ENCODE data around the gene PALLD.

PALLD gene

DNA sequence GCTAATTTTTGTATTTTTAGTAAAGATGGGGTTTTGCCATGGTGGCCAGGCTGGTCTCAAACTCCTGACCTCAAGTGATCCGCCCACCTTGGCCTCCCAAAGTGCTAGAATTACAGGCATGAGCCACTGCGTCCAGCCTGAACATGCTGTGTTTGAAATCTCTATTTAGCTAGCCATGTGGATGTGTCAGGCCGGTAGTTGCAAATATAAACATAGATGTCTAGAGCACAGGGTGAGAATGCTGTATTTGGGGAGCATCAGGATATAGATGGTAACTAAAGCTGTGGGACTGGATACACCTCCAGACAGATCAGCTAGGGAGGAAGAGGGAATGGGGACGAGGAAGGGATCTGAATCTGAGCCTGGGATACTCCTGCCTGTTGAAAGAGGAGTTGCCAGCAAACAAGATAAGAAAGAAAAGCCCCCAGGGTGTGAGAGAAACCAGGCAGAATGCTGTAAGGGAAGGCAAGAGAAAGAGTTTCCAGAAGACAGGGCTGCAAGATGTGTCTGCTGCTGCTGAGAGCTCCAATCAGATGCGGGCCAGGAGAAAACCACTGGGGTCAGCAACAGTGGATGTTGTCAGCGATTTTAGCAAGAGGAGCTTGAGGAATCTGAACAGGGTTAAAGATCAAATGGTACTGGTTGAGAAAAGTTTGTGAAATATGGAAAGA is 177.4 kb downstream of the PALLD start:
- no peak for DNase-seq

DNA sequence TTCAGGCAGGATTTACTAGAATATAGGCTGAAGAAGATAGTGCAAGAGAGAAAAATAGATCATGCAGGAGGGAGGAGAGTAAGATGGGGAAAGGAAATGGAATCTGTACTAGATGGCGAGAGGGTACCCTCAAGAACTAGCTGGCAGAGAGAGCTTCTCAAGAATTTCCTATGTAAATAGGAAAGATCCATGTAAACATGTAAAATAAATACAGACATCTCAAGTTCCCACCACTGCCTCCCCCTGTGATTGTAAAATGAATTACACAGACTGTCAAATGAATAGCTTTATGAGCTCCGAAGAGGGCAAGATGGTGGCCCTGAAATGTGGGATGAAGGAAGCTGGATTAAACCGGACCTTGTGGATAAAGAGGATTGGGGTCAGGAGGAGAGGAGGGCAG is 178.0 kb downstream of the PALLD start:
- DNase-seq: no peak

DNA sequence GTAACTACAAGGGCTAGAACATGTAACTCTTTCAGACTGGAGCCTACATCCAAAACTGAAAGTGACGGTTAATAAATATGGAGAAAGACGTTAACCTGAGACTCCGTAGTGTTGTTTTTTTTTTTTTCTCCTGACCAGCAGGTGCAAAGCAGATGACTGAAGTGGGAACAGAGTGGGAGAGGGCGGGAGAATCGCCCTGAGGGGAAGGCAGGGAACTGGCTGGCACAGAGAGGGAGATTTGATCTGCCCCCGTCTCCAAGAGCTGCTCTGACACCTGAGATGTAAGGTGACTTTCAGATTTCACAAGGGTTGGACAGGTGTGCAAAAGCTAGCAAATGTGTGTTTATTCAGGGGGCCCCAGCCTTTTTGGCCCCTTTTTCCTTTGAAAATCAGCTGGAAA is 180.2 kb downstream of the PALLD start:
- DNase-seq: no peak

DNA sequence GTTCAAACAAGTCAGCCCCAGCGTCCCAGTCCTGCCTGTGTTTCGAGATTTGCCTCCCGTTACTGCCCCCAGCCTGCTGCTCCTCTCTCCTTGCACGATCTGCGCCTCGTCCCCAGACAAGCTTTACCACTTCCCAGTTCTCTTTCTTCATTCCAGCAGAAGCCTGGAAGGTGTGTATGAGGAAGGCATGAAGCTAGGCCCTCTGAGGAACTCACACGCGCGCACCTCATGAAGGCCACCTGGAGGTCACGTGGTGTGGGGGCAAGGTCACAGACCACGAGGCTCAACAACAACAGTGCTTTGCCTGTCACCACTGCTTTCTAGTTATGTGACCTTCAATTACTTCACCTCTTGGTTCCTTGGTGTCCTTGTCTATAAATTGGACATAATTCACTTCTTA is 181.0 kb downstream of the PALLD start:
- DNase-seq: no peak

DNA sequence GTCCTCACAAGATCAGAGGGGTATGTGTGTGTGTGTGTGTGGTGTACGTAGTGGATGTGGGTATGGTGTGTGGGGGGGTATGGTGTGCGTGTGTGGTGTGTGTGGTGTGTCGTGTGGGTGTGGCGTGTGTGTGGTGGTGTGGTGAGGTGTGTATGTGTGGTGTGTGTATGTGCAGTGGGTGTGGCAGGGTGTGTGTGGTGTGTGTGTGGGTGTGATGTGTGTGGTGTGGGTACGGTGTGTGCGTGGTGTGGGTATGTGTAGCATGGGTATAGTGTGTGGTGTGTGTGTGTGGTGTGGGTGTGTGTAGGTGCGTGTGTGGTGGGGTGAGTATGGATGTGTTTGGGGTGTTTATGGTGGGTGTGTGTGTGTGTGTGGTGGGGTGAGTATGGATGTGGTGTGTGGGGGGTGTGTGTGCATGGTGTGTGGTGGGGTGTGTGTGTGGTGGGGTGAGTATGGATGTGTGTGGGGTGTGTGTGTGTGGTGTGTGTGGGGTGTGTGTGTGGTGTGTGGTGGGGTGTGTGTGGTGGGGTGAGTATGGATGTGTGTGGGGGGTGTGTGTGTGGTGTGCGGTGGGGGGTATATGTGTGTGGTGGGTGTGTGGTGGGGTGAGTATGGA is 182.0 kb downstream of the PALLD start:
- DNase-seq: no peak

DNA sequence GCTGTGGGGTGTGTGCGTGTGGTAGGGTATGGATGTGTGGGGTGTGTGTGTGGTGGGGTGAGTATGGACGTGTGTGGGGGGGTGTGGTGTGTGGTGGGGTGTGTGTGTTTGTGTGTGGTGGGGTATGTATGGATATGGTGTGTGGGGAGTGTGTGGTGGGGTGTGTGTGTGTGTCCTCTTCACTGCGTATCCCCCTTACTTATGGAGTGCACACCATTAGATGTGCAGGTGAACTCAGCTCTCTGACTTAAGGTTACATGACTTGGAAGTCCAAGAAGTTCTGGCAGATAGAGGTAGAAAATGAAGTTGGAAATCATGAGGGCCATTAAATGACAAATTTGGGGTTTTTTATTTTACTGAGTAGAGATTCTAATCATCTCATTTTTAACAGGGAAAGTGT is 182.5 kb downstream of the PALLD start:
- DNase-seq: no peak

DNA sequence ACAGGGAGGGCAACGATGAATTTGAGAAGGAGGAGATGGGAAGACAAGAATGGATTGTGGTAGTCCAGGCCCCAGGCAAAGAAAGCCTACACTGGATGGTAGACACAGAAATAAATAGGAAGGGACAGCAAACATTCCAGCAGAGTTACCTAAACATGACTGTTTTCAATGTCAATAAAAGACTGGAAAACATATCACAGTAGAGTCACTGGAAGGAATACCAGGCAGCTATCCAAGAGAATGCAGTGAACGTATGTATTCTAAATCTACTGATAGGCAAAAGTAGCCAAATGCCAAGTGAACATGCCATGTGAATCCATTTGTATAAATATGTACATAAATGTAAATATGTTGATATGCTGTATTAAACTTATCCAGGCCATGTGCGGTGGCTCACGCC is 183.0 kb downstream of the PALLD start:
- no peak for DNase-seq

DNA sequence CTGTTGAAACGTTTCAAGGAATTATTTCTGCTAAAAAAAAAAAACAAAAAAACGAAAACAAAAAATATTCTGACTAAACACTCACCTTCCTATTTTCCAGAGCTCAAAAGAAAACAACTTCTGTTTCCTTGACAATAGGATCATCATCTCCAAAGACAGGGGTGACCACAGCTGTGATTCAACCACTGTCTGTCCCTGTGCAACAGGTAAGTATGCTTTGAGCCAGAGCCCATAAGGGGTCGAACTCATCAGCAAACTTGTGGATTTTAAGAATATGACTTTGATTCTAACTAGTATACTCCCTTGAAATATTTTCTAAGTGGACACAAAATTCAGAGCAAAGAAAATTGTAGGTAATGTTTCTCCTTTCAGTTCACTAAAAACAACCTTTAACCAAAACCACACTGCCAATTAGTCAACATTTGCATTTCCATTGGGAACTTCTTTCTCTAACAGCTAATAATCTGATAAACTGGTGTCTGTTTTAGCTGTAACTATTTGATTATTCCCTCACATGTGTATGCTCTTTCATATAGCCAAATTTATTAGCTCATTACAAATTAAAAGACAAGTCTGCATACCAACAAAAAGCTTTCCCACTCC is 186.1 kb downstream of the PALLD start:
- no peak for DNase-seq

DNA sequence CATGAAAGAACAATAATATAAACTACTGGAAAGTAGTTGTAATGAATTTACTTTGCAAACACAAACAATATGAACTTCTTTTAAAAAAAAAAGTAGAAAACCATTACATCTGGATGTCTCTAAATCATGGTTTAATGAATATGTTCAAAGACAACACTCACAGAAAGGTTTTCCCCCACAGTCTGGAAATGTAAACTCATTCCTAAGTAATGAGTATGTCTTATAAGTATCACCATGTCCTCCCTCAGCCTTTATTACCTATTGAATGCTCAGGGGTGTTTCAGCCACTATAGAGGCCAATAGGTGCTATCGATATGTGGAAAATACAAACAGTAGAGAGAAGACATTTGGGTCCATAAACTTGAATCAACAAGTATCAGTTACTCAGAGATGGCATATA is 186.7 kb downstream of the PALLD start:
- no peak for DNase-seq

DNA sequence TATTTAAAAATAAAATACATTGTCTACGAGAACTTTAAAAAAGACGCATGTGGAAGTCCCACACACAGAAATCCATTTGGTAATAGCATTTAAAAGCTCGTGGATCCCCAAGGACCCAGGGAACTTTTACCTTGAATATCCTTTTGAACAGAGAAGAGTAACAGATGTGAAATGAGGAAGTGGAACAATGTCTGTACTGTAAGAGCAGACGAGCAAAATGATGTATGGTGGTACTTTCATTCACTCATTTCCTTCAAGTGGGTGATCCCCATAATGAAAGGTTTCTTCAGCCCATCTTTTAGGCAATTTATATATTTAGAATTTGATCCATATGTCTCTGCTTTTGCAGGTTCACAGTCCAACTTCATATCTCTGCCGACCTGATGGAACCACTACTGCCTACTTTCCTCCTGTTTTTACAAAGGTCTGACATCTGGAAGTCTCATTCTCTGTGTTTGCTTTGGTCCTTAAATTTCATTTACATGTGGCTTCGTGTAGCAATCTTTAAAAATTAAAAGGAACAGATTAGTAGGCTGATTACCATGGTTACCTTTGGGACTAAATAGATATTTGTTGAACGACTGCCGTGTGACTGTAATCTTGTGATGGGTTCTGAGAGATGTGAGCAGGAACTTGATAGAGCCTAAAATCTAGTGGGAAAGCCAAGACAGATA is 188.4 kb downstream of the PALLD start:
- DNase-seq: no peak

DNA sequence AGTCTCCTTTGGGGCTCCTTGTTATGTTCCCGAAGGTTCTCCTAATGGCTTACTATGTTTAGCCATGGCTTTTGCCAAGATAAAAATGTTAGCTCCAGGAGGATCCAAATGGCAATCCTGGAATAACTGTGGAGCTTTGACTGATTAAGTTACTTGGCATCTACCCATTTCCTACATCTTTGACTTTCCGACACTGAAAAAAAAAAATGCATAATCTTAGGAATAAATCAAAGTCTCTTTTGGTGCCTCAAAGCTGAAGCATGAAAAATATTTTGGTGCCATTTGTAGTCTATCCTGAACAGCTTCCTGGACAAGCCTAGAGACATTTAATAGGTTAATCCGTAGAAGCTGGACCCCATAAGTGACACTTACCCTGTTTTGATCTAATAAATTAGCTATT is 191.7 kb downstream of the PALLD start:
- DNase-seq: no peak

DNA sequence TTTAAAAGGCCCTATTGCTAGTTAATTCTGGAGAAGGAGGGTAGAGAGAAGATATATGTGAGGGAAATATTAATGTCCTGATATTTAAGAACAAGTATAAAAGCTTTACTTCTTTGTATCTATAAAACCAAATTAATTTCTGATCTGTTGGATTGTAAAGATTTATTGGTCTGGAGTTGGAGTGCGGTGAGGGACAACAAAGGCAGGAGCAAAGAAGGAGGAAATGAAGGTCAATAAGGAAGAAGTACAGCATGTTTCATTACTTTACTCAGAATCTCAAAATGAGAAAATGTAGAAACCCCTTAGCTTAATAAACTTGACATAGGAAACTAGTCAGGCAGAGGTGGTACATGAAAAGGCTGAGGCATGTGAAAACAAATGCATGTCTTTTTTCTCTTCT is 192.9 kb downstream of the PALLD start:
- no peak for DNase-seq

DNA sequence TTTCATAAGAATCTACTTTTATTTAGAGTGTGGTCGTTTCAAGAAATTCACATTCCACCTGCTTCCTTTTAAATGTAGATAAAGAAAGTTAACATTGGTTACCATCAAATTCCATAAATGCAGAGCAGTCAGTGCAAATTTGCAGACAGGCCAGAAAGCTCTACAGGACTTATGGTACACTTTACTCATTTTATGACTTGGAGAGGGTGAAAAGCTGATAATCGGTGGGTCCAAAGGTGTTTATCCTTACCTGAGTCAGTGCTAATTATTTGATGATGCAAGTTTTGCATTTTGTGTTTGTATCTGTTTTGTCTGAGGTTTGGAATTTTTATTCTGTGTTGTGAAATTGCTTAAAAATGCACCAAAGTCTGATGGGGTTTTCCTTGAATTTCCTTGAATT is 193.3 kb downstream of the PALLD start:
- no peak for DNase-seq

DNA sequence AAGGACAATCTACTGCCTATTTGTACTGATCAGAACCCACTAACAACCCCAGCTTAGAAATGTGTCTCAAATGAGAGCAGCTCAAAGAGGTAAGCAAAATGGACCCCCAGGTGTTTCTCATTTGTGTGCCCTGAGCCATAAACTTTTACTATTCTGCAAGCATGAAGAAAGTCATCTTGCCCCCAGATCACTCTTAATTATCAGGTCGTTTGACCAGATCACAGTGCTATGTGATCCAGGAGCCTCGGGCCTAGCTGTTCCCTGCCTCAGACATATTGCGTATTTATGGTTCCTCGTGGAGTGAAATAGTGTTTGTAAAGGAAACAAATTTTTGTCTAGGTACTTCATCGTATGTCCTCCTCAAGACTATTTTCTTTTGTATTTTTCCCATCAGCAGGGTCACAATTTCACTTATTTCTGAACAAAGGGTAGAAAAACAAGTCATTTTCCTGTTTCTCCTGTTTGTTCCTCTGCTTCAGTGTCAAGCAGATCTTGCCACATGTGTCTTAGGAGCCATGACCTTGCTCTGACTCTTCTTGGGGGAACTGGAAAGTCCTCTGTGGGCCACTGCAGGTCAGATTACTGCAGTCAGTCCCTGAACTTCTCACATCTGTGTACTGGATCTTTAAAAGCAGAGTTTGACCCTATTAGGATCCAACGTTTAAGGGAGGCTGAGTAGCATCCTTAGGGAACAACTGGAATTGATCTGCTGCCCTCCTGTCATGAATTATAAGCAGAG is 194.9 kb downstream of the PALLD start:
- peak; percentile 45 for DNase-seq

DNA sequence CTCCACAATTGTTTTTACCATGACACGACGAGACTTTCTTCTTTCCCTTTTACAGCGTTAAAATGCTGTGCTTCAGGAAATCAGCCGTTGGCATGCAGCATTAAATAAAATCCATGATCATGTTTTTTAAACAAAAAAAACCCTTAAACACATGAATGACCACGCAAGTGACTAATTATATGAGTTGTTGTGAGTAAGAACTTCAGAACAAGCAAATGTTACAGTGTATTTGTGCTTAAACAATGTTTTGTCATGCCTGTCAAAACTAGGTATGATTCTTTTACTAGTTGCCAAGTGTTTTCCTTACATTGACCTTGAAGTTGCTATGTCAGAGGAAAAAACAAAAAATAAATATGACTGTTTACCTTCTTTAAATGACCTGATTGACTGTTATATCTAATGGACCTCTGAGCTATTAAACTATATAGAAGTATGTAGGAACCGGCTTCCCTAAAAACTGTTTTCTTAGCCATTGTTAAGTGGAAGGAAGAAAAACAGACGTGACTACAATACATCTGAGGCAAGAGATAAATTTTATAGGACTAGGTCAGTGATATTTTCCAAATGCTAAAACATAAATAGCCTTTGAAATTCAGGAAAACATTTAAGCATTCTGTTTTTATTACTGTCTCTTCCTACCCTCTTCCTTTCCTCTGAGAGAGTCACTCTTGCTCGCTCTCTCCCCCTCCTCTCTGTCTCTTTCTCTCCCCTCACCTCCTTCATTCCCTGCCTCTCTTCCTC is 197.1 kb downstream of the PALLD start:
- no peak for DNase-seq

DNA sequence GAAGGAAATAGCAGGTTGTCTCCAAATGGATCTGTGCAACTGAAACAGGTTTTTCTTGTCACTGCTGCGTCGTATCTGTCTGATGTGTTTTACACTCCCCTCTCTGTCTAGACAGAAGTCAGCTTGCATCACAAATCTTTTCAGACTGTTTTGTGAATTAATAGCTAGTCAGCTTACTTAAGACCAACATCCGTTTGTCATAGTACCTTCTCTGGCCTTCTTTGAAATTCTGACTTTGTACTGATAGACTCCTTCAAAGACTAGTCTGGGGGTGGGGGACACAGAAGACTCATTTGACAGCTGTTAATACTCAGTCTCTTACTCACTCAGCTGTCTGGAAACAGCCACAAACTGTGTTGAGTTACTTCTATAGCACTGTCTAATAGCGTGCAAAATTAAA is 197.8 kb downstream of the PALLD start:
- DNase-seq: no peak

DNA sequence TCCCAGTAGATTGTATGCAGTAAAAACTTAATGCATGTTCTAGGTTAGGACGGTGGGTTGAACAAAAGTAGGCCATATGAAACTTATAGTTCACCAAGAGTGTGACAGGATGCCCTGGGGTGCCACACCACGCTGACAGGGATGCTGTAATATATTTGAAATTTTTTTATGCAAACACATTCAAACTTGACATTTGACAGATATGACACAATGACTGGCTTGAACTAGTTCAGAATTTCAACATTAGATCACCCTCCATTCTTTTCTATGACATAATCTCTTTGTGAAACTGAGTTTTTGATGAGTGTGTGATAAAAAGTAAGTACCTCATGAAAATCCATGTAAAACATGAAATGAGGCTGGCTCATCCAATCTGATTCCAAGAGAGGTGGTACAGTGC is 198.4 kb downstream of the PALLD start:
- no peak for DNase-seq

DNA sequence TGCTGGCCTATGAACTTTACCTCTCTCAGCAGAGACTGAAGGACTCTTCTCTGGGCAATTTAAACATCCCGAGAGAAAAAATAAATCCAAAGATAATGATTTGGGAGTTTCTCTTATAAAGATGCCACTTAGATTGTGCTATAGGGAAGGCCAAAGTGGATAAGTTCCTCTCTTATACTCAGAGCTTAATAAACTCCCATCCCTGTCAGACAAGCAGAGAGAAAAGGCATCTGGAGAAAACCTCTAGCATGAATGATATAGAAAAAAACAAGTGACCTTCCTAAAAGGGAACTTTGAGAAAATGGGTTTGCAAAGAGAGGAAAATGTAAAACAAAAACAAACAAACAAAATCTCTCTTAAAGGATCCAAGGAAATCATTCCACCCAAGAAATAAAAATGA is 199.4 kb downstream of the PALLD start:
- DNase-seq: no peak

DNA sequence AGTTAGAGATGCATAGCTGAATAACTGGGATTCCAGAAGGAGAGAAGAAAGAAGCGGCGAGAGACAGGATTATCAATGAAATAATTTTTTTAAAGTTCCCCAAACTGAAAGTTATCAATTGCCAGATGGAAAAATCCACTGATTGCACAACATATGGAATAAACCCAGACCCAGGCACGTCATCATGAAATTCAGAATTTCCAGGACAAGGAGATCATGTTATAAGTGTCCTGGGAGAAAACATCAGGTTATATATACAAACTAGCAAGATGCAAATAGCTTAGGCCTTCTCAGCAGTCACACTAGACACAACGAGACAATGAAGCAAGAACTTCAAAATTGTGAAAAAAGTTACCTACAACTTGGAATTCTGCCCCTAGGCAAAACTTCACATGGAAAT is 200.0 kb downstream of the PALLD start:
- no peak for DNase-seq

DNA sequence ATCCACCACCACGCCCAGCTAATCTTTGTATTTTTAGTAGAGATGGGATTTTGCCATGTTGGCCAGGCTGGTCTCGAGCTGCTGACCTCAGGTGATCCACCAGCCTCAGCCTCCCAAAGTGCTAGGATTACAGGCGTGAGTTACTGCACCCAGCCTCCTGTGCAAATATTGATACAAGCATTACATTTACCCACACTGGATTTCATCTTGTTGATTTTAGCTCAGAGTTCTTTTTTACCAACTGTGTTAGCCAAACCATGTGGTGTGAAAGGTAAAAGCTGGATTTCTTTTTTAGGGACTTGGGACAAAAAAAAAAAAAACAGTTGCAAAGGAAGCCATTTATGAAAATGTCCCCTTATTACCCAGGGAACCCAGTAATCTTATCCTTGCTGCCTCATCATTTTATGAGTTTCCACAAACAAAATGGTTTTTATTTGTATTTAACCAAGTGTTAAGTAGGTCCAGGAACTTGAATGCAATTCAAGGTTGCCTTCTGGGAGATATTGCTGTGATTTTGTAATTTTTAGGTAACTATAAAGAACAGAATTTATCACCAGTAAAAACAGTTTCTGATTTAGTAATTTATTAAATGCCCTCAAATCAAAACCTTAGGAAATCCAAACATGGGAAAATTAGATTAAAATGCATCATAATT is 202.5 kb downstream of the PALLD start:
- no peak for DNase-seq

DNA sequence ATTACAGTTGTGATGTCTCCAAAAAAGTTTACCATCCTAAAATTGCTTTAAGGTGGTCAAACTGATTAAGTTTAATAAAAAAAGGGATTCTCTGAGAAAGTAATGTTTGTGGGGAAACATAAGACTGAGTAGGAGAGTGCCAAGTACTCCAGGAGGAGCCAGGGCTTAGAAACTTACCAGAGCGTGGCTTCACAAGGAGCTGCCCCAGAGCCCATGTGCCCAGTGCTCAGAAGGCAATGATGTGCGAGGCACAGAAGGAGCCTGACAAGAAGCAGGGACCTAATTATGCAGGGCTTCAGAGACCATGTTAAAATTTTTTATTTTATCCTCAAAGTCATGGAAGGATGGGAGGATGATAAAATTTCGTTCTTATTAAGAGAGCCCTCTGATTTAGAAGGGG is 204.2 kb downstream of the PALLD start:
- no peak for DNase-seq

Measured in right kidney (tissue), 1 donor.